K562 (cell line): ENCODE measurements around the gene NDOR1. TPM values are rescaled to one million over a fixed set of nuclear protein-coding genes. Genes with fewer than 3 reads are reported as not detected.

Source experiments
- CHD4 ChIP-seq: fragments of 200-600 bp; sonication (generic); IDR thresholded peaks from 3 replicates; pipeline ENCODE4 v1.6.1; 2012; ENCODE audit warnings: low read depth, mild to moderate bottlenecking, mixed read lengths, low read length, inconsistent platforms; ENCODE audit not compliant: insufficient read depth, insufficient replicate concordance, poor library complexity, severe bottlenecking
- CREBBP ChIP-seq: IDR thresholded peaks from one replicate; pipeline ENCODE4 v1.6.1; 2012; ENCODE audit warnings: low read depth, mild to moderate bottlenecking, control low read depth, inconsistent platforms, low read length
- FOXM1 ChIP-seq, 2 experiments: fragments of 450-650 bp in 1 of 2; sonication (generic) in 1 of 2; formaldehyde crosslinking in 1 of 2; IDR thresholded peaks; 2 replicates each; pipeline versions ENCODE4 v1.6.1 to v1.9.0; 2017 to 2022; ENCODE audit warnings: low read depth in 2 of 2, mild to moderate bottlenecking in 2 of 2, missing genetic modification reagents in 1 of 2, moderate library complexity in 1 of 2
- GATA2 ChIP-seq: sonication (generic); formaldehyde crosslinking; IDR thresholded peaks from 2 replicates; pipeline ENCODE4 v1.4.0; 2020; ENCODE audit warnings: mild to moderate bottlenecking, missing genetic modification reagents
- HMG20A ChIP-seq: fragments of 450-650 bp; formaldehyde crosslinking; conservative IDR thresholded peaks from 2 replicates; pipeline ENCODE4 v1.4.0; 2020; ENCODE audit warnings: mild to moderate bottlenecking, mixed read lengths
- KDM2B ChIP-seq: fragments of 250-450 bp; sonication (Bioruptor Pico); IDR thresholded peaks from 2 replicates; pipeline ENCODE4 v1.8.0; 2021; ENCODE audit warnings: mild to moderate bottlenecking, moderate library complexity
- KLF16 ChIP-seq: IDR thresholded peaks from 2 replicates; pipeline ENCODE4 v1.6.1; 2016; ENCODE audit warnings: antibody characterized with exemption
- MBD2 ChIP-seq: sonication (generic); IDR thresholded peaks from 2 replicates; pipeline ENCODE4 v1.6.1; 2016; ENCODE audit warnings: low read depth, borderline replicate concordance
- NCOA4 ChIP-seq: fragments of 450-650 bp; IDR thresholded peaks from 2 replicates; pipeline ENCODE4 v1.6.1; 2018; ENCODE audit warnings: mild to moderate bottlenecking; ENCODE audit not compliant: partially characterized antibody
- PHB2 ChIP-seq: fragments of 450-650 bp; IDR thresholded peaks from 2 replicates; pipeline ENCODE4 v1.6.1; 2017; ENCODE audit warnings: low read depth
- POLR2B ChIP-seq: fragments of 450-650 bp; IDR thresholded peaks from 2 replicates; pipeline ENCODE4 v1.6.1; 2018; ENCODE audit warnings: low read depth; ENCODE audit not compliant: partially characterized antibody
- SOX6 ChIP-seq: fragments of 450-650 bp; IDR thresholded peaks from 2 replicates; pipeline ENCODE4 v1.6.1; 2014; ENCODE audit warnings: mild to moderate bottlenecking
- TEAD2 ChIP-seq: fragments of 450-650 bp; IDR thresholded peaks from 2 replicates; pipeline ENCODE4 v1.6.1; 2016; ENCODE audit warnings: missing genetic modification characterization, control low read depth, missing compliant biosample characterization
- XRCC5 ChIP-seq: fragments of 200-400 bp; formaldehyde crosslinking; IDR thresholded peaks from 2 replicates; pipeline ENCODE4 v1.6.1; 2017; ENCODE audit warnings: low read depth, mild to moderate bottlenecking, low read length
- ZNF444 ChIP-seq: fragments of 250-450 bp; sonication (Bioruptor Pico); IDR thresholded peaks from 2 replicates; pipeline ENCODE4 v1.4.0; 2020; ENCODE audit warnings: mild to moderate bottlenecking, moderate library complexity
- ZNF695 ChIP-seq: fragments of 450-650 bp; formaldehyde crosslinking; IDR thresholded peaks from 2 replicates; pipeline ENCODE4 v1.4.0; 2020; ENCODE audit warnings: mild to moderate bottlenecking, moderate library complexity
- ZNF77 ChIP-seq: fragments of 250-450 bp; sonication (Bioruptor Pico); IDR thresholded peaks from 2 replicates; pipeline ENCODE4 v1.5.0; 2020
- polyA plus RNA-seq, 8 experiments: library from polyadenylated mRNA; depleted of rRNA in 4 of 8; stranded (reverse) in 5 of 8; unstranded in 3 of 8; fragments of >200 nt; fragmentation: Nextera tagmentation in 2 of 8; fragmentation: Illumina TruSeq in 1 of 8; extraction: Ambion mirVana in 2 of 8; extraction: Trizol in 1 of 8; gene quantifications; 2 replicates each; pipeline versions ENCODE4 v1.2.1 to v1.2.3, GENCODE V29; 2011 to 2014; ENCODE audit warnings: inconsistent platforms in 1 of 8, missing spikeins in 1 of 8
- total RNA-seq, 7 experiments: library from RNA; depleted of rRNA in 6 of 7; stranded (reverse); fragments of >200 nt in 6 of 7; fragmentation: Illumina TruSeq in 2 of 7; extraction: Trizol in 2 of 7; gene quantifications; 2 replicates each; pipeline versions ENCODE4 v1.2.1 to v1.2.3, GENCODE V29; 2011 to 2021; ENCODE audit warnings: low replicate concordance in 1 of 7
- TF ChIP-seq, protein P1 (sequence below): fragments of 250-450 bp; sonication (Bioruptor Pico); IDR thresholded peaks from 2 replicates; pipeline ENCODE4 v1.4.0; 2020; ENCODE audit warnings: borderline replicate concordance
- TF ChIP-seq, protein P2 (sequence below): fragments of 250-450 bp; sonication (Bioruptor Pico); IDR thresholded peaks from 2 replicates; pipeline ENCODE4 v1.8.0; 2022; ENCODE audit warnings: inconsistent platforms, mild to moderate bottlenecking, moderate library complexity, borderline replicate concordance
- TF ChIP-seq, protein P3 (sequence below): fragments of 250-450 bp; sonication (Bioruptor Pico); IDR thresholded peaks from 2 replicates; pipeline ENCODE4 v1.5.0; 2021
- TF ChIP-seq, protein P4 (sequence below): fragments of 200-400 bp; formaldehyde crosslinking; IDR thresholded peaks from 2 replicates; pipeline ENCODE4 v1.6.1; 2017; ENCODE audit warnings: mild to moderate bottlenecking, low read depth, low read length, moderate library complexity
- TF ChIP-seq, protein P5 (sequence below): fragments of 200-800 bp; sonication (Bioruptor generic); IDR thresholded peaks from 2 replicates; pipeline ENCODE4 v1.6.1; 2017; ENCODE audit warnings: missing genetic modification characterization, missing compliant biosample characterization

Gene NDOR1
- total and polyA plus RNA-seq, 9 of the 15 experiments (the other 6 are each of a cell fraction or from before 2014, with no cell fraction given), result 0.06 to 36.9 (median 6.9) TPM

DNA sequence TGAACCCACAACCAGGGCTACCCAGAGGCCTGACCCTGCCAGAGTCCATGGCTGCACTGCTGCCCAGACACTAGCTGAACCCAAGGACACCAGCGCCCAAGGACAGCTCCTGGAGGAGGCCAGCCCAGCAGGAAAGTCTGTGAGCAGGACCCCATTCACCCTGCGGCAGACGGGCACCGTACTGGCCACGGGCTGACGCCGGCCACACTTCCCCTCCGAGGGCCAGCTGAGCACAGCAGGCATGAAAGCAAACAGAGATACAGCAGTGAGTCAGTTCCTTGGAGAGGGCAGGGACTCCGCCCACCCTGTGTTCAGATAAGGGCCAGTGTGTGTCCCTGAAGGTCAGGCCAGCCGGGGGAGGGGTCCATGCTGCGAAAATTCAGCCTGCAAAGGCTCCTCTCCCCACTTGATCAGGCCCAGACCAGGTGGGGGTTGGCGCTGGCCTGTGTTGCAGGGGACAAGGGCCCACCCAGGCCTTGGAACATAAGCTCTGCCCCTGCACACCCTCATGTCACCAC is 13.3 kb downstream of the NDOR1 start (continued):
- TF ChIP-seq NCOA4, result no peak
- no peak; the same call in 1 of the 2 replicates for TF ChIP-seq MBD2
- peak; percentile 12; the same call in 1 of the 2 replicates for TF ChIP-seq KLF16
- TF ChIP-seq HMG20A (CRISPR knock-in tag), result no peak
- TF ChIP-seq, protein P1, sequence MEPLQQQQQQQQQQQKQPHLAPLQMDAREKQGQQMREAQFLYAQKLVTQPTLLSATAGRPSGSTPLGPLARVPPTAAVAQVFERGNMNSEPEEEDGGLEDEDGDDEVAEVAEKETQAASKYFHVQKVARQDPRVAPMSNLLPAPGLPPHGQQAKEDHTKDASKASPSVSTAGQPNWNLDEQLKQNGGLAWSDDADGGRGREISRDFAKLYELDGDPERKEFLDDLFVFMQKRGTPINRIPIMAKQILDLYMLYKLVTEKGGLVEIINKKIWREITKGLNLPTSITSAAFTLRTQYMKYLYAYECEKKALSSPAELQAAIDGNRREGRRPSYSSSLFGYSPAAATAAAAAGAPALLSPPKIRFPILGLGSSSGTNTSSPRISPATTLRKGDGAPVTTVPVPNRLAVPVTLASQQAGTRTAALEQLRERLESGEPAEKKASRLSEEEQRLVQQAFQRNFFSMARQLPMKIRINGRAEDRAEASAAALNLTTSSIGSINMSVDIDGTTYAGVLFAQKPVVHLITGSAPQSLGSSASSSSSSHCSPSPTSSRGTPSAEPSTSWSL (CRISPR knock-in tag), result no peak
- peak; percentile 56 for TF ChIP-seq SOX6
- TF ChIP-seq, protein P2, sequence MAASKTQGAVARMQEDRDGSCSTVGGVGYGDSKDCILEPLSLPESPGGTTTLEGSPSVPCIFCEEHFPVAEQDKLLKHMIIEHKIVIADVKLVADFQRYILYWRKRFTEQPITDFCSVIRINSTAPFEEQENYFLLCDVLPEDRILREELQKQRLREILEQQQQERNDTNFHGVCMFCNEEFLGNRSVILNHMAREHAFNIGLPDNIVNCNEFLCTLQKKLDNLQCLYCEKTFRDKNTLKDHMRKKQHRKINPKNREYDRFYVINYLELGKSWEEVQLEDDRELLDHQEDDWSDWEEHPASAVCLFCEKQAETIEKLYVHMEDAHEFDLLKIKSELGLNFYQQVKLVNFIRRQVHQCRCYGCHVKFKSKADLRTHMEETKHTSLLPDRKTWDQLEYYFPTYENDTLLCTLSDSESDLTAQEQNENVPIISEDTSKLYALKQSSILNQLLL, result no peak
- 0 out of 2 replicates have a peak, but pooled peaks have one; percentile 34 for TF ChIP-seq XRCC5
- TF ChIP-seq, protein P3, sequence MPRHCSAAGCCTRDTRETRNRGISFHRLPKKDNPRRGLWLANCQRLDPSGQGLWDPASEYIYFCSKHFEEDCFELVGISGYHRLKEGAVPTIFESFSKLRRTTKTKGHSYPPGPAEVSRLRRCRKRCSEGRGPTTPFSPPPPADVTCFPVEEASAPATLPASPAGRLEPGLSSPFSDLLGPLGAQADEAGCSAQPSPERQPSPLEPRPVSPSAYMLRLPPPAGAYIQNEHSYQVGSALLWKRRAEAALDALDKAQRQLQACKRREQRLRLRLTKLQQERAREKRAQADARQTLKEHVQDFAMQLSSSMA, result no peak
- no peak for TF ChIP-seq CREBBP
- TF ChIP-seq, protein P4, sequence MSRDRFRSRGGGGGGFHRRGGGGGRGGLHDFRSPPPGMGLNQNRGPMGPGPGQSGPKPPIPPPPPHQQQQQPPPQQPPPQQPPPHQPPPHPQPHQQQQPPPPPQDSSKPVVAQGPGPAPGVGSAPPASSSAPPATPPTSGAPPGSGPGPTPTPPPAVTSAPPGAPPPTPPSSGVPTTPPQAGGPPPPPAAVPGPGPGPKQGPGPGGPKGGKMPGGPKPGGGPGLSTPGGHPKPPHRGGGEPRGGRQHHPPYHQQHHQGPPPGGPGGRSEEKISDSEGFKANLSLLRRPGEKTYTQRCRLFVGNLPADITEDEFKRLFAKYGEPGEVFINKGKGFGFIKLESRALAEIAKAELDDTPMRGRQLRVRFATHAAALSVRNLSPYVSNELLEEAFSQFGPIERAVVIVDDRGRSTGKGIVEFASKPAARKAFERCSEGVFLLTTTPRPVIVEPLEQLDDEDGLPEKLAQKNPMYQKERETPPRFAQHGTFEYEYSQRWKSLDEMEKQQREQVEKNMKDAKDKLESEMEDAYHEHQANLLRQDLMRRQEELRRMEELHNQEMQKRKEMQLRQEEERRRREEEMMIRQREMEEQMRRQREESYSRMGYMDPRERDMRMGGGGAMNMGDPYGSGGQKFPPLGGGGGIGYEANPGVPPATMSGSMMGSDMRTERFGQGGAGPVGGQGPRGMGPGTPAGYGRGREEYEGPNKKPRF, result no peak
- TF ChIP-seq, protein P5, sequence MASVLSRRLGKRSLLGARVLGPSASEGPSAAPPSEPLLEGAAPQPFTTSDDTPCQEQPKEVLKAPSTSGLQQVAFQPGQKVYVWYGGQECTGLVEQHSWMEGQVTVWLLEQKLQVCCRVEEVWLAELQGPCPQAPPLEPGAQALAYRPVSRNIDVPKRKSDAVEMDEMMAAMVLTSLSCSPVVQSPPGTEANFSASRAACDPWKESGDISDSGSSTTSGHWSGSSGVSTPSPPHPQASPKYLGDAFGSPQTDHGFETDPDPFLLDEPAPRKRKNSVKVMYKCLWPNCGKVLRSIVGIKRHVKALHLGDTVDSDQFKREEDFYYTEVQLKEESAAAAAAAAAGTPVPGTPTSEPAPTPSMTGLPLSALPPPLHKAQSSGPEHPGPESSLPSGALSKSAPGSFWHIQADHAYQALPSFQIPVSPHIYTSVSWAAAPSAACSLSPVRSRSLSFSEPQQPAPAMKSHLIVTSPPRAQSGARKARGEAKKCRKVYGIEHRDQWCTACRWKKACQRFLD (CRISPR knock-in tag), result no peak; the same call in 1 of the 2 replicates
- TF ChIP-seq POLR2B, result peak; percentile 40
- no peak for TF ChIP-seq ZNF77
- no peak for TF ChIP-seq ZNF444 (CRISPR knock-in tag)
- TF ChIP-seq KDM2B, result no peak
- TF ChIP-seq PHB2, result no peak
- no peak for TF ChIP-seq CHD4
- TF ChIP-seq FOXM1 (IDR thresholded peaks at IDR 0.05; ENCODE audit: low read depth), result no peak
- no peak for TF ChIP-seq FOXM1 (CRISPR knock-in tag; IDR thresholded peaks at IDR 0.05; ENCODE audit: low read depth)
- peak; percentile 75 for TF ChIP-seq GATA2 (CRISPR knock-in tag)
- TF ChIP-seq ZNF695 (CRISPR knock-in tag), result no peak
- TF ChIP-seq TEAD2 (tag), result no peak
